Esophagus muscularis mucosa (tissue), 4 donors: Measurements from ENCODE around the gene TFF1. TPM values are rescaled to one million over a fixed set of nuclear protein-coding genes. Genes with fewer than 3 reads are reported as not detected.

ENCODE experiments used
- DNase-seq: peaks from one replicate; pipeline ENCODE4 v3.0.0-alpha.2; 2017; ENCODE audit errors: extremely low spot score
- H3K27ac ChIP-seq, 4 donors: fragments of 200-600 bp; sonication (generic); replicated peaks in 1 of 4; 1 replicate in 3 of 4; 2 replicates in 1 of 4; pipeline ENCODE4 v1.5.1; 2016 to 2019; ENCODE audit warnings: mild to moderate bottlenecking in 1 of 4
- H3K27me3 ChIP-seq, 4 donors: fragments of 200-600 bp; sonication (generic); one replicate each; pipeline versions ENCODE4 v1.5.1 to v1.6.0; 2016 to 2019
- H3K36me3 ChIP-seq, 4 donors: fragments of 200-600 bp; sonication (generic); one replicate each; pipeline ENCODE4 v1.5.1; 2016 to 2019
- H3K4me1 ChIP-seq, 4 donors: fragments of 200-600 bp; sonication (generic); one replicate each; pipeline ENCODE4 v1.5.1; 2016 to 2019
- H3K4me3 ChIP-seq, 4 donors: fragments of 200-600 bp; sonication (generic); 1 replicate in 2 of 4; 2 replicates in 2 of 4; pipeline ENCODE4 v1.5.1; 2016 to 2019; ENCODE audit warnings: mild to moderate bottlenecking in 4 of 4, moderate library complexity in 1 of 4
- H3K9me3 ChIP-seq, 4 donors: fragments of 200-600 bp; sonication (generic); 1 replicate in 3 of 4; 2 replicates in 1 of 4; pipeline ENCODE4 v1.5.1; 2016 to 2019
- EP300 ChIP-seq: sonication (generic); formaldehyde crosslinking; IDR thresholded peaks from one replicate; pipeline ENCODE4 v1.6.1; 2017; ENCODE audit warnings: antibody characterized with exemption
- POLR2A ChIP-seq: fragments of 450-650 bp; IDR thresholded peaks from one replicate; pipeline ENCODE4 v1.6.1; 2017; ENCODE audit warnings: antibody characterized with exemption, moderate library complexity, mild to moderate bottlenecking, low read depth
- POLR2AphosphoS5 ChIP-seq, 2 donors: sonication (generic); formaldehyde crosslinking; IDR thresholded peaks; one replicate each; pipeline ENCODE4 v1.6.1; 2017; ENCODE audit warnings: antibody characterized with exemption in 2 of 2
- WGBS: methylation state at CpG from one replicate; pipeline ENCODE4 v1.1.5; 2018; 5-methylcytosine and 5-hydroxymethylcytosine counted together
- intact Hi-C: fragments of 100-400 bp; cut with DNase I; formaldehyde crosslinking; loops from one replicate; pipeline ENCODE4 v1.15.1; 2023
- total RNA-seq, 4 donors: library from RNA; depleted of rRNA; stranded (reverse); fragments of >200 nt; gene quantifications; one replicate each; pipeline versions ENCODE4 v1.1.0 to v1.2.1, GENCODE V29; 2016
- TF ChIP-seq, protein P1 (sequence below), 3 experiments: fragments of 200-600 bp in 2 of 3; fragments of 450-650 bp in 1 of 3; sonication (generic) in 2 of 3; IDR thresholded peaks; one replicate each; pipeline ENCODE4 v1.5.1; 2017 to 2019; ENCODE audit warnings: antibody characterized with exemption in 3 of 3, mild to moderate bottlenecking in 2 of 3, moderate library complexity in 1 of 3

Gene TFF1
- total RNA-seq, 4 donors from 2014 or later: not detected

DNA sequence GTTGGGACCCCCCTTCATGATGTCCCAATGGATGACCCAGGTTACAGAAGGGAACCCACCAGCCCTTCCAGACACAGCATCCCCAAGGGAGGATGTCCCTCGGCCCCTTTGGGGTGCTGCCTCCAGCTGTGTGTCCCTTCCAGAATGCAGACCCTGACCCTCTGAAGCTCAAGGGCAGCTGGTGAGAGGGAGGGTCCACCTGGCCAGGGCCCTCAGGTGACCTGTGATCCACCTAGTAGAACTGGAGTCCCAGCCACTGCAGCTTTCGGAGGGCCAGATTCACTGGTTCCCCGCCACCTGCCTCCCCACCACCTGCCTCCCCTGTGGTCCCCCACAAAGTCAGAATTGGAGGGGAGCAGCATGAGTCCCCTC lies 9.6 kb upstream of the TFF1 start:
- Histone ChIP-seq H3K4me3 (no peak overlapping the region), H3K27me3 (peaks cover 0 to 44% (median 0%) of the 10 kb centered on the region in 4 donors), H3K36me3 (no peaks in the 10 kb centered on the region), H3K4me1 (no peaks in the 10 kb centered on the region), H3K27ac (no peak overlapping the region), H3K9me3 (no peaks in the 10 kb centered on the region)
- intact Hi-C loops: no loop called here
- WGBS: no CpG with 5 or more reads among the region's 3 CpGs
- DNase-seq: no peak
- TF ChIP-seq EP300: no peak
- TF ChIP-seq POLR2A: no peak

DNA sequence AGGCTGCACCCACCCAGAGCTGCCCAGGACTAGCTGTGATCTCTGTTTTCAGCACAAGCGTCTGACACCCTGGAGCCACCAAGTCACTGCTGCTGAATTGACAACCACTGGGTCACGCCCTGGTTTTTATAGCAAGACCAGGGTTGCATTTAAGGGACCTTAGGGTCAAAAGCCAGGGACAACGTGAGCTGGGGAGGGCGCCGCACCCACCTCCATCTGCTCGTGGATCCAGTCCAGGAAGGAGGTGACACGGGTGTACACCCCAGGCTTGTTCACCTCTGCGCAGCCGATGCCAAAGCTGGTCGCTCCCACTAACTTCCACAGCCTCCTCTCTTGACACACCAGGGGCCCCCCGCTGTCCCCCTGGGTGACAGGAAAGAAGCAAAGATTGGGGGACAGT lies 9.2 kb upstream of the TFF1 start:
- WGBS: 100% methylated on average over 1 of the region's 11 CpGs
- H3K27me3 ChIP-seq: peaks cover 0 to 48% (median 0%) of the 10 kb centered on the region in 4 donors
- no peaks in the 10 kb centered on the region for H3K4me1 ChIP-seq
- H3K4me3 ChIP-seq: no peak overlapping the region
- no peaks in the 10 kb centered on the region for H3K36me3 ChIP-seq
- TF ChIP-seq POLR2A: no peak
- TF ChIP-seq, protein P1, sequence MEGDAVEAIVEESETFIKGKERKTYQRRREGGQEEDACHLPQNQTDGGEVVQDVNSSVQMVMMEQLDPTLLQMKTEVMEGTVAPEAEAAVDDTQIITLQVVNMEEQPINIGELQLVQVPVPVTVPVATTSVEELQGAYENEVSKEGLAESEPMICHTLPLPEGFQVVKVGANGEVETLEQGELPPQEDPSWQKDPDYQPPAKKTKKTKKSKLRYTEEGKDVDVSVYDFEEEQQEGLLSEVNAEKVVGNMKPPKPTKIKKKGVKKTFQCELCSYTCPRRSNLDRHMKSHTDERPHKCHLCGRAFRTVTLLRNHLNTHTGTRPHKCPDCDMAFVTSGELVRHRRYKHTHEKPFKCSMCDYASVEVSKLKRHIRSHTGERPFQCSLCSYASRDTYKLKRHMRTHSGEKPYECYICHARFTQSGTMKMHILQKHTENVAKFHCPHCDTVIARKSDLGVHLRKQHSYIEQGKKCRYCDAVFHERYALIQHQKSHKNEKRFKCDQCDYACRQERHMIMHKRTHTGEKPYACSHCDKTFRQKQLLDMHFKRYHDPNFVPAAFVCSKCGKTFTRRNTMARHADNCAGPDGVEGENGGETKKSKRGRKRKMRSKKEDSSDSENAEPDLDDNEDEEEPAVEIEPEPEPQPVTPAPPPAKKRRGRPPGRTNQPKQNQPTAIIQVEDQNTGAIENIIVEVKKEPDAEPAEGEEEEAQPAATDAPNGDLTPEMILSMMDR (IDR thresholded peaks at IDR 0.05): no peak
- TF ChIP-seq POLR2AphosphoS5 (IDR thresholded peaks at IDR 0.05): no peak
- no peak for DNase-seq
- no peaks in the 10 kb centered on the region for H3K9me3 ChIP-seq
- H3K27ac ChIP-seq: no peak overlapping the region
- intact Hi-C loops: no loop called here

DNA sequence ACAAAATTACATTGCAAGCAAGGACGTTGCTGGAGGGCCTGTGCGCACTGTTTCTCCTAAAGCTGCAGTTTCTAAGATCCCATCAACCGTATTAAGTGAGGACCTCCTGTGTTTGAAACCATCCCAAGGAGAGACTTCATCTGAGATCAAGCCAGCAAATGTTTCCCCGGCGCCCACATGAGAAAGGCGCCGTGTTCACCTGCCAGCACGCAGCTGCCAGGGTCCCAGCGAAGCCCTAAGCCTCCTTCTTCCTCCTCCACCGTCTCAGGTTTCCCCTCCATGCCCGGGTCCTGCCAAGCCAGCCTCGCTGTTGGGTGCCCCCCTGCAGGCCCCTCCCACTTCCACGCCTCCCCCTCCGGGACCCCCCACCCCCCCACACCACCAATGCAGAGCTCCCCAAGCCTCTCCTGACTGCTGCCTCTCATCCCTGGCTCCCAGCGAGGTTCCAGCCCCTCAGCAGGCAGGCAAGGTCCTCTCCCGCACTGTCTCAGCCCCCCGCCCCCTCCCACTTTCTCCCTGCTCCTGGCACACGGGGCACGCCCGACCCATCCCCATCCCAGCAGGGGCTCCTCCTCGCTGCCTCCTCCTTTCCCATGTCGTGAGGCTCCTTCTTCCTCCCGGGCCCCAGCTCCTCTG lies 8.6 kb upstream of the TFF1 start:
- Histone ChIP-seq H3K27me3 (peaks cover 0 to 54% (median 0%) of the 10 kb centered on the region in 4 donors), H3K36me3 (no peaks in the 10 kb centered on the region), H3K4me1 (no peaks in the 10 kb centered on the region), H3K4me3 (no peak overlapping the region), H3K9me3 (no peaks in the 10 kb centered on the region), H3K27ac (no peak overlapping the region)
- intact Hi-C loops: no loop called here
- 27% methylated on average over 23 of the region's 23 CpGs for WGBS
- TF ChIP-seq POLR2A (no peak), POLR2AphosphoS5 (IDR thresholded peaks at IDR 0.05) (no peak), EP300 (no peak)
- TF ChIP-seq, protein P1 (IDR thresholded peaks at IDR 0.05): no peak
- no peak for DNase-seq

DNA sequence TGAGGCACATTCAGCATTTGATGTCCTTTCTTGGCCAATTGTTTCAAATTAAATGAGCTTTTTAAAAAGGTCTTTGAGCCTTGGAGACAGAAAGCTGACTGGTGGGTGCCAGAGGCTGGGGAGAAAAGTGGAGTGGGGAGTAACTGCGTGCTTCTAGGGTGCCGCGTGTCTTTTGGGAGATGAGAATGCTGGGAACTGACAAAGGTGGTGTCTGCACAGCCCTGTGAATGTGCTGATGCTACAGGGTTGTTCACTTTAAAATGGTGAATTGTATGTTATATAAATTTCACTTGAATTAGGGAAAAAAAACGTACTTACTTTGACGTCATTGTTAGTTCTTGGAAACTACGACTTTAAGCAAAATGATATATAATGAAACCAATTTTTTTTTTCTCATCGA lies 8.1 kb upstream of the TFF1 start:
- no peak overlapping the region for H3K27ac ChIP-seq
- intact Hi-C loops: no loop called here
- 76% methylated on average over 7 of the region's 7 CpGs for WGBS
- H3K4me1 ChIP-seq: no peaks in the 10 kb centered on the region
- no peaks in the 10 kb centered on the region for H3K36me3 ChIP-seq
- TF ChIP-seq, protein P1 (IDR thresholded peaks at IDR 0.05): no peak
- TF ChIP-seq POLR2A (no peak), POLR2AphosphoS5 (IDR thresholded peaks at IDR 0.05) (no peak), EP300 (no peak)
- no peak overlapping the region for H3K4me3 ChIP-seq
- H3K9me3 ChIP-seq: no peaks in the 10 kb centered on the region
- DNase-seq: no peak
- peaks cover 0 to 59% (median 0%) of the 10 kb centered on the region in 4 donors for H3K27me3 ChIP-seq

DNA sequence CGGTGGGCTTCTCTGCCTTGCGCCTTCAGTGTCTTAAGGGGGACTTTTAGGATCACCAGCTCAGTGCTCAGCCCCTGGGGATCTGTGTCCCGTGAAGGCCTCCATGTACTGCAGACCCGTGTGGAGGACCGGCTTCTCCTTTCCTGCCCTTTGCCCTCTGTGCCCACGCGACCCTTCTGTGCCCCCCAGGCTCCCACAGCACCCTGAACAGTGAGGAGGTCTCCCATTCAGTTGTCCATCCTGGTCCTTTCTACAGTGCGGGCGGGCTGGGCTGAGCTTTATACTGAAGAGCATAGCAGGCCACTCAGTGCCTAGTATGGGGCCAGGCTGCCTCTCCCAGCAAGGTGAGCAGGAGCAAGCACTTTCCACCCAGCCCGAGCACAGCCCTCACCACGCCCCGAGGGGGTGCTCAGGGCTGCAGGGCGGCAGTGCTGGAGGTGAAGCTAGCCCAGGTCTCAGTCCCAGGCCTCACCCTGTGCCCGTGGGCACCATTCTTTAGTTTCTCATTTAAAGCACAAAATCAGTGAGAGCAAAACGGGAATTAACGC lies 7.6 kb upstream of the TFF1 start:
- Histone ChIP-seq H3K27ac (no peak overlapping the region), H3K4me1 (no peaks in the 10 kb centered on the region), H3K9me3 (no peaks in the 10 kb centered on the region), H3K27me3 (peaks cover 0 to 59% (median 0%) of the 10 kb centered on the region in 4 donors), H3K36me3 (no peaks in the 10 kb centered on the region), H3K4me3 (no peak overlapping the region)
- intact Hi-C loops: no loop called here
- 86% methylated on average over 10 of the region's 16 CpGs for WGBS
- DNase-seq: no peak
- TF ChIP-seq, protein P1 (IDR thresholded peaks at IDR 0.05): no peak
- TF ChIP-seq POLR2A (no peak), POLR2AphosphoS5 (IDR thresholded peaks at IDR 0.05) (no peak), EP300 (no peak)
